Activated naive CD8-positive, alpha-beta T cell (primary cell): Measurements from ENCODE around the gene BBS10.

Experiments used
- H3K27ac Mint-ChIP-seq: one replicate; pipeline ENCODE4 v1.8.0; 2021; ENCODE audit warnings: mixed read lengths
- H3K27me3 Mint-ChIP-seq: one replicate; pipeline ENCODE4 v1.8.0; 2021; ENCODE audit warnings: mixed read lengths
- H3K36me3 Mint-ChIP-seq: one replicate; pipeline ENCODE4 v1.8.0; 2021; ENCODE audit warnings: mixed read lengths
- H3K4me1 Mint-ChIP-seq: one replicate; pipeline ENCODE4 v1.8.0; 2021; ENCODE audit warnings: low read depth, mixed read lengths
- H3K4me3 Mint-ChIP-seq: one replicate; pipeline ENCODE4 v1.8.0; 2021; ENCODE audit warnings: mild to moderate bottlenecking, mixed read lengths
- H3K9me3 Mint-ChIP-seq: one replicate; pipeline ENCODE4 v1.8.0; 2021; ENCODE audit warnings: low read depth, mixed read lengths

Gene BBS10

GRCh38 chr12:76312315-76312714 is 35.9 kb downstream of the BBS10 start:
- H3K27ac Mint-ChIP-seq: no peak overlapping the region
- peaks cover 10% of the 10 kb centered on the region for H3K27me3 Mint-ChIP-seq
- H3K4me1 Mint-ChIP-seq: no peaks in the 10 kb centered on the region
- no peaks in the 10 kb centered on the region for H3K36me3 Mint-ChIP-seq
- no peaks in the 10 kb centered on the region for H3K9me3 Mint-ChIP-seq
- H3K4me3 Mint-ChIP-seq: no peak overlapping the region

DNA sequence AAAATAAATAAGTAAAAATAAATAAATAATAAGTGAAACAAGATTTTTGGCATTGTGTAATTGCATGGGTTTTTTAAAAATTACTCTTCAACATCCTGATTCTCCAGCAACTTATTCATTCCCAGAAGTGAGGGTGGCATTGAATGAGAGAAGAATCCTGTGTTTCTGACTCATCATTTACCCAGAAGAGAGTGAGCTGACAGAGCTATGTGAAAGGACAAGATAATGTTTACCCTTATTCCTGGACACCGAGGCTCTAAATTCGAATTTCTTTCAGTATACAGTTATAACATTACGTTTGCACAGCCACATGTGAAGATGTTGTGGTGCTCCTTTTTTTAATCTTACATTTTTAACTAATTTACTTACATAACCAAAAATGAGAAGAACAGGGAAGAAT is 36.4 kb downstream of the BBS10 start:
- Mint-ChIP-seq H3K27me3 (peaks cover 10% of the 10 kb centered on the region), H3K4me1 (no peaks in the 10 kb centered on the region), H3K9me3 (no peaks in the 10 kb centered on the region), H3K27ac (no peak overlapping the region), H3K36me3 (no peaks in the 10 kb centered on the region), H3K4me3 (no peak overlapping the region)

GRCh38 chr12:76310110-76310509 is 38.1 kb downstream of the BBS10 start:
- H3K4me1 Mint-ChIP-seq: no peaks in the 10 kb centered on the region
- H3K9me3 Mint-ChIP-seq: no peaks in the 10 kb centered on the region
- H3K36me3 Mint-ChIP-seq: no peaks in the 10 kb centered on the region
- H3K27ac Mint-ChIP-seq: no peak overlapping the region
- no peak overlapping the region for H3K4me3 Mint-ChIP-seq
- H3K27me3 Mint-ChIP-seq: peaks cover 7% of the 10 kb centered on the region

DNA sequence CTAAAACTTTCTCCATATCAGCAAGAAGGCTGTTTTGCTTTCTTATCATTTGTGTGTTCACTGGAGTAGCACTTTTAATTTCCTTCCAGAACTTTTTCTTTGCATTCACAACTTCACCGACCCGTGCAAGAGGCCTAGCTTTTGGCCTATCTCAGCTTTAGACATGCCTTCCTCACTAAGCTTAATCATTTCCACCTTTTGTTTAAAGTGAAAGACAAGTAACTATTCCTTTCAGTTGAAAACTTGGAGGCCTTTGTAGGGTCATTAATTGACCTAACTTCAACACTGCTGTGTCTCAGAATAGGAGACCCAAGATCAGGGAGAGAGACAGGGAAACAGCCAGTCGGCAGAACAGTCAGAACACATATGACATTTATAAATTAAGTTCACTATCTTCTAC is 39.3 kb downstream of the BBS10 start:
- no peak overlapping the region for H3K4me3 Mint-ChIP-seq

DNA sequence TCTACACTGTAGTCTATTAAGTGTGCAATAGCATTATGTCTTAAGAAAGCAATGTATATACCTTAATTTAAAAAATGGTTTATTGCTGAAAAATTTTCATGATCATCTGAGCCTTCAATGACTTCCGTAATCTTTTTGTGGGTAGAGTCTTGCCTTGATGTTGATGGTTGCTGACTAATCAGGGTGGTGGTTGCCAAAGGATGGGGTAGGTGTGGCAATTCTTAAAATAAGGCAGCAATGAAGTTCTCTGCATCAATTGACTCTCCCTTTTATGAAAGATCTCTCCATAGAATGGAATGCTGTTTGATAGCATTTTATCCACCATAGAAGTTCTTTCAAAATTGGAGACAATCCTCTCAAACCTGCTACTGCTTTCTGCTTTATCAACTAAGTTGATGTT is 41.1 kb downstream of the BBS10 start:
- H3K27me3 Mint-ChIP-seq: peaks cover 4% of the 10 kb centered on the region
- no peak overlapping the region for H3K27ac Mint-ChIP-seq
- no peak overlapping the region for H3K4me3 Mint-ChIP-seq
- no peaks in the 10 kb centered on the region for H3K4me1 Mint-ChIP-seq
- H3K36me3 Mint-ChIP-seq: no peaks in the 10 kb centered on the region
- H3K9me3 Mint-ChIP-seq: no peaks in the 10 kb centered on the region

More for the DNA sequence above, 39.3 kb downstream of the BBS10 start:
- Mint-ChIP-seq H3K27me3 (peaks cover 6% of the 10 kb centered on the region), H3K4me1 (no peaks in the 10 kb centered on the region), H3K9me3 (no peaks in the 10 kb centered on the region), H3K36me3 (no peaks in the 10 kb centered on the region), H3K27ac (no peak overlapping the region)

- Mint-ChIP-seq H3K9me3 (no peaks in the 10 kb centered on the region), H3K27me3 (peaks cover 5% of the 10 kb centered on the region), H3K36me3 (no peaks in the 10 kb centered on the region), H3K27ac (no peak overlapping the region), H3K4me3 (no peak overlapping the region), H3K4me1 (no peaks in the 10 kb centered on the region)
Observed at GRCh38 chr12:76303989-76304460, 44.2 kb downstream of the BBS10 start.

- Mint-ChIP-seq H3K36me3 (no peaks in the 10 kb centered on the region), H3K4me1 (no peaks in the 10 kb centered on the region), H3K27ac (no peak overlapping the region), H3K27me3 (peaks cover 5% of the 10 kb centered on the region), H3K9me3 (no peaks in the 10 kb centered on the region), H3K4me3 (no peak overlapping the region)
Observed at GRCh38 chr12:76303365-76303764, 44.9 kb downstream of the BBS10 start.

GRCh38 chr12:76300297-76300665 is 47.9 kb downstream of the BBS10 start:
- H3K36me3 Mint-ChIP-seq: no peaks in the 10 kb centered on the region
- peaks cover 2% of the 10 kb centered on the region for H3K27me3 Mint-ChIP-seq
- H3K27ac Mint-ChIP-seq: no peak overlapping the region
- no peaks in the 10 kb centered on the region for H3K9me3 Mint-ChIP-seq
- no peak overlapping the region for H3K4me3 Mint-ChIP-seq
- H3K4me1 Mint-ChIP-seq: no peaks in the 10 kb centered on the region

GRCh38 chr12:76299536-76300296 is 48.5 kb downstream of the BBS10 start:
- no peaks in the 10 kb centered on the region for H3K9me3 Mint-ChIP-seq
- H3K4me1 Mint-ChIP-seq: no peaks in the 10 kb centered on the region
- no peak overlapping the region for H3K27ac Mint-ChIP-seq
- no peak overlapping the region for H3K4me3 Mint-ChIP-seq
- H3K36me3 Mint-ChIP-seq: no peaks in the 10 kb centered on the region
- H3K27me3 Mint-ChIP-seq: peaks cover 2% of the 10 kb centered on the region
